HEK293 (cell line): ENCODE data around the gene SFT2D3.

Experiments
- CTCF ChIA-PET: fragments of 350-600 bp; formaldehyde crosslinking; extraction: SDS; loops from one replicate; lab custom pipeline; 2021; ENCODE audit warnings: antibody characterized with exemption; lab: Yijun Ruan, JAX
- POLR2A ChIA-PET: fragments of 300-600 bp; formaldehyde crosslinking; extraction: SDS; loops from one replicate; lab custom pipeline; 2020; ENCODE audit warnings: antibody characterized with exemption, inconsistent platforms; lab: Yijun Ruan, JAX
- H3K27ac ChIP-seq: fragments of 200-500 bp; sonication (Bioruptor generic); 2 replicates; pipeline ENCODE4 v1.5.1; 2014; ENCODE audit warnings: low read depth, low read length, control low read depth, inconsistent platforms; ENCODE audit errors: extremely low read depth
- H3K36me3 ChIP-seq, 2 experiments: fragments of 200-500 bp in 1 of 2; sonication (Bioruptor generic) in 1 of 2; 1 replicate in 1 of 2; 2 replicates in 1 of 2; pipeline ENCODE4 v1.5.1; 2014 to 2017; ENCODE audit warnings: inconsistent platforms in 2 of 2, low read length in 2 of 2; ENCODE audit not compliant: control insufficient read depth in 2 of 2, insufficient read depth in 1 of 2
- H3K4me1 ChIP-seq: fragments of 200-500 bp; sonication (Bioruptor generic); 2 replicates; pipeline ENCODE4 v1.5.1; 2014; ENCODE audit warnings: mild to moderate bottlenecking, low read length, inconsistent platforms; ENCODE audit not compliant: control insufficient read depth, insufficient read depth
- H3K4me3 ChIP-seq: 2 replicates; pipeline ENCODE4 v1.5.1; 2011; ENCODE audit warnings: low read depth, mild to moderate bottlenecking, control low read depth, low read length, moderate library complexity
- H3K9me3 ChIP-seq: fragments of 200-500 bp; sonication (Bioruptor generic); 2 replicates; pipeline ENCODE4 v1.5.1; 2014; ENCODE audit warnings: low read depth, low read length, inconsistent platforms; ENCODE audit not compliant: control insufficient read depth, insufficient read depth
- BCL11B ChIP-seq: fragments of 450-650 bp; formaldehyde crosslinking; IDR thresholded peaks from 2 replicates; pipeline ENCODE4 v1.5.1; 2016; ENCODE audit warnings: low read depth, missing biosample characterization, missing genetic modification characterization
- ELK4 ChIP-seq: IDR thresholded peaks from 2 replicates; pipeline ENCODE4 v1.6.1; 2011; ENCODE audit warnings: mild to moderate bottlenecking, low read depth, low read length, borderline replicate concordance
- KLF17 ChIP-seq: fragments of 450-650 bp; formaldehyde crosslinking; IDR thresholded peaks from 2 replicates; pipeline ENCODE4 v1.5.1; 2016; ENCODE audit warnings: missing biosample characterization, missing genetic modification characterization
- MZF1 ChIP-seq: fragments of 450-650 bp; formaldehyde crosslinking; IDR thresholded peaks from 2 replicates; pipeline ENCODE4 v1.5.1; 2017; ENCODE audit warnings: missing biosample characterization, missing genetic modification characterization, borderline replicate concordance
- SCRT2 ChIP-seq: fragments of 450-650 bp; formaldehyde crosslinking; IDR thresholded peaks from 2 replicates; pipeline ENCODE4 v1.5.1; 2016; ENCODE audit warnings: missing biosample characterization, missing genetic modification characterization
- TRIM28 ChIP-seq: IDR thresholded peaks from 2 replicates; pipeline ENCODE4 v1.6.1; 2011; ENCODE audit warnings: low read length, control low read depth, borderline replicate concordance
- YY1 ChIP-seq: fragments of 450-650 bp; formaldehyde crosslinking; IDR thresholded peaks from 2 replicates; pipeline ENCODE4 v1.5.1; 2018; ENCODE audit warnings: missing biosample characterization, missing genetic modification characterization
- ZBTB7A ChIP-seq: fragments of 450-650 bp; formaldehyde crosslinking; IDR thresholded peaks from 2 replicates; pipeline ENCODE4 v1.5.1; 2016; ENCODE audit warnings: low read depth, missing biosample characterization, missing genetic modification characterization
- ZEB2 ChIP-seq: fragments of 450-650 bp; formaldehyde crosslinking; IDR thresholded peaks from 2 replicates; pipeline ENCODE4 v1.5.1; 2016; ENCODE audit warnings: missing biosample characterization, missing genetic modification characterization
- ZFP3 ChIP-seq: fragments of 450-650 bp; formaldehyde crosslinking; IDR thresholded peaks from 2 replicates; pipeline ENCODE4 v1.5.1; 2016; ENCODE audit warnings: low read depth, missing biosample characterization, missing genetic modification characterization
- ZNF121 ChIP-seq: fragments of 450-650 bp; formaldehyde crosslinking; IDR thresholded peaks from 2 replicates; pipeline ENCODE4 v1.5.1; 2016; ENCODE audit warnings: missing biosample characterization, missing genetic modification characterization
- ZNF148 ChIP-seq: fragments of 450-650 bp; formaldehyde crosslinking; IDR thresholded peaks from 2 replicates; pipeline ENCODE4 v1.5.0; 2017; ENCODE audit warnings: missing biosample characterization, missing genetic modification characterization, borderline replicate concordance
- ZNF174 ChIP-seq: fragments of 450-650 bp; formaldehyde crosslinking; IDR thresholded peaks from 2 replicates; pipeline ENCODE4 v1.5.0; 2017; ENCODE audit warnings: missing biosample characterization, mild to moderate bottlenecking, missing genetic modification characterization
- ZNF184 ChIP-seq: fragments of 450-650 bp; IDR thresholded peaks from 2 replicates; pipeline ENCODE4 v1.5.1; 2018; ENCODE audit warnings: missing biosample characterization, mild to moderate bottlenecking, missing genetic modification characterization
- ZNF19 ChIP-seq: fragments of 450-650 bp; formaldehyde crosslinking; IDR thresholded peaks from 2 replicates; pipeline ENCODE4; 2016; ENCODE audit warnings: missing biosample characterization, missing genetic modification characterization, low read depth
- ZNF2 ChIP-seq: fragments of 450-650 bp; formaldehyde crosslinking; IDR thresholded peaks from 2 replicates; pipeline ENCODE4 v1.5.1; 2016; ENCODE audit warnings: missing biosample characterization, missing genetic modification characterization
- ZNF24 ChIP-seq: fragments of 450-650 bp; formaldehyde crosslinking; IDR thresholded peaks from 2 replicates; pipeline ENCODE4 v1.5.1; 2016; ENCODE audit warnings: missing biosample characterization, missing genetic modification characterization
- ZNF292 ChIP-seq: fragments of 450-650 bp; formaldehyde crosslinking; IDR thresholded peaks from 2 replicates; pipeline ENCODE4 v1.5.1; 2016; ENCODE audit warnings: low read depth, missing biosample characterization, missing genetic modification characterization, borderline replicate concordance
- ZNF311 ChIP-seq: fragments of 450-650 bp; formaldehyde crosslinking; IDR thresholded peaks from 2 replicates; pipeline ENCODE4 v1.5.1; 2017; ENCODE audit warnings: missing biosample characterization, missing genetic modification characterization, borderline replicate concordance
- ZNF426 ChIP-seq: fragments of 450-650 bp; formaldehyde crosslinking; IDR thresholded peaks from 2 replicates; pipeline ENCODE4 v1.5.1; 2017; ENCODE audit warnings: missing biosample characterization, missing genetic modification characterization, mild to moderate bottlenecking, inconsistent platforms, moderate library complexity
- ZNF488 ChIP-seq: fragments of 450-650 bp; formaldehyde crosslinking; IDR thresholded peaks from 2 replicates; pipeline ENCODE4 v1.5.1; 2016; ENCODE audit warnings: missing biosample characterization, missing genetic modification characterization
- ZNF501 ChIP-seq: fragments of 450-650 bp; formaldehyde crosslinking; IDR thresholded peaks from 2 replicates; pipeline ENCODE4 v1.5.1; 2016; ENCODE audit warnings: missing biosample characterization, missing genetic modification characterization
- ZNF518A ChIP-seq: fragments of 450-650 bp; formaldehyde crosslinking; conservative IDR thresholded peaks from 2 replicates; pipeline ENCODE4 v1.5.1; 2016; ENCODE audit warnings: low read depth, missing biosample characterization, missing genetic modification characterization
- ZNF521 ChIP-seq: fragments of 450-650 bp; formaldehyde crosslinking; IDR thresholded peaks from 2 replicates; pipeline ENCODE4 v1.5.1; 2017; ENCODE audit warnings: missing biosample characterization, mild to moderate bottlenecking, missing genetic modification characterization
- ZNF558 ChIP-seq: fragments of 450-650 bp; formaldehyde crosslinking; IDR thresholded peaks from 2 replicates; pipeline ENCODE4 v1.5.1; 2016; ENCODE audit warnings: missing biosample characterization, missing genetic modification characterization
- ZNF600 ChIP-seq: fragments of 450-650 bp; formaldehyde crosslinking; IDR thresholded peaks from 2 replicates; pipeline ENCODE4 v1.5.1; 2016; ENCODE audit warnings: missing biosample characterization, missing genetic modification characterization
- ZNF654 ChIP-seq: fragments of 450-650 bp; formaldehyde crosslinking; IDR thresholded peaks from 2 replicates; pipeline ENCODE4 v1.5.1; 2016; ENCODE audit warnings: low read depth, missing biosample characterization, missing genetic modification characterization

The SFT2D3 gene

GRCh38 chr2:127662937-127663565 lies 38.2 kb upstream of the SFT2D3 start:
- Histone ChIP-seq H3K4me3 (no peak overlapping the region), H3K36me3 (no peaks in the 10 kb centered on the region), H3K27ac (no peak overlapping the region), H3K9me3 (no peaks in the 10 kb centered on the region), H3K4me1 (no peaks in the 10 kb centered on the region)
- CTCF ChIA-PET: interaction anchor here (2.3 kb wide), 1 partner anchor 72 kb away, joined by 8 read pairs; no protein-coding TSS in a partner anchor
- no peak for TF ChIP-seq ZBTB7A (tag by site-specific recombination)
- no peak for TF ChIP-seq ZNF2 (tag by site-specific recombination)
- TF ChIP-seq ZNF600 (tag by site-specific recombination): no peak
- no peak for TF ChIP-seq ZNF518A (tag by site-specific recombination)
- TF ChIP-seq ZNF121 (tag by site-specific recombination): no peak
- TF ChIP-seq ZFP3: no peak
- TF ChIP-seq ZNF174 (tag by site-specific recombination): no peak
- TF ChIP-seq ZNF521: no peak
- TF ChIP-seq ZNF558 (tag by site-specific recombination): no peak
- no peak for TF ChIP-seq ZNF184 (tag by site-specific recombination)
- TF ChIP-seq ELK4: no peak
- no peak for TF ChIP-seq ZNF426
- no peak for TF ChIP-seq ZNF24 (tag by site-specific recombination)
- TF ChIP-seq BCL11B: no peak
- no peak for TF ChIP-seq KLF17 (tag by site-specific recombination)
- TF ChIP-seq TRIM28: no peak
- no peak for TF ChIP-seq ZNF654 (tag by site-specific recombination)
- POLR2A ChIA-PET: no interaction called here

GRCh38 chr2:127663566-127664064 lies 37.7 kb upstream of the SFT2D3 start:
- CTCF ChIA-PET: interaction anchor here (2.3 kb wide), 1 partner anchor 72 kb away, joined by 8 read pairs; no protein-coding TSS in a partner anchor
- POLR2A ChIA-PET: no interaction called here
- no peak for TF ChIP-seq ZNF148 (tag by site-specific recombination)
- no peak for TF ChIP-seq ZNF19 (tag by site-specific recombination)
- no peak for TF ChIP-seq SCRT2 (tag by site-specific recombination)
- no peak for TF ChIP-seq ZEB2 (tag by site-specific recombination)
- no peak for TF ChIP-seq YY1 (tag by site-specific recombination)
- TF ChIP-seq ZNF311 (tag by site-specific recombination): no peak
- TF ChIP-seq ZNF488 (tag by site-specific recombination): no peak
- no peak for TF ChIP-seq MZF1 (tag by site-specific recombination)
- TF ChIP-seq ZNF501 (tag by site-specific recombination): no peak
- TF ChIP-seq ZNF292 (tag by site-specific recombination): no peak

More at GRCh38 chr2:127663566-127664064, 37.7 kb upstream of the SFT2D3 start:
- H3K36me3 ChIP-seq: no peaks in the 10 kb centered on the region
- no peak overlapping the region for H3K27ac ChIP-seq
- no peaks in the 10 kb centered on the region for H3K9me3 ChIP-seq
- no peak overlapping the region for H3K4me3 ChIP-seq
- H3K4me1 ChIP-seq: no peaks in the 10 kb centered on the region
